ENCODE results near the gene UBR1. TPM values are rescaled to one million over a fixed set of nuclear protein-coding genes. Genes with fewer than 3 reads are reported as not detected.

UBR1 gene
- total RNA-seq, 1 experiment from 2014 or later: 23.2 TPM

DNA sequence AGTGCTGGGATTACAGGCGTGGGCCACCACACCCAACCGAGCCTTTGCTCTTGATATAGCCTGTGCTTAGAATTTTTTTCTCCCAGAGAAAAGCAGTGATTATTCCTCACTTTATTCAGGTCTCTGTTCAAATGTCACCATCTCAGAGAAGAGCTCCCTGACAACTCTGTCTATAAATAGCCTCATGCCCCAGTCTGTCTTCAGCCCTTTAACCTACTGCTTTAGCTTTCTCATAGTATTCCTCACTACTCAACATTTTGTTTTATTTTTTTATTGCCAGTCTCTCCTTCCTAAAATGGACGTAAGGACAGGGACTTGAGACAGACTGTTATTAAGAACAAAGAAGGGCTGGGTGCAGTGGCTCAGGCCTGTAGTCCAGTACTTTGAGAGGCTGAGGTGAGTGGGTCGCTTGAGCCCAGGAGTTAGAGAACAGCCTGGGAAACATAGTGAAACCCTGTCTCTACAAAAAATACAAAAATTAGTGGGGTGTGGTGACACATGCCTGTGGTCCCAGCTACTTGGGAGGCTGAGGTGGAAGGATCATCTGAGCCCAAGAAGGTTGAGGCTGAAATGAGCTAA, 106.5 kb downstream of the UBR1 start:
- ChIA-PET POLR2A (no interaction called here), CTCF (no interaction called here)
- intact Hi-C loops (cut with micrococcal nuclease; ENCODE audit: unreplicated experiment): no loop called here
- BruUV-seq (replicated peaks): no TSS peak
- Histone ChIP-seq H3K9me3 (ENCODE audit: control insufficient read depth, insufficient read depth, low read depth, low read length) (no peaks in the 10 kb centered on the region), H3K27me3 (ENCODE audit: control insufficient read depth, insufficient read depth, low read length) (no peaks in the 10 kb centered on the region), H3K36me3 (ENCODE audit: control insufficient read depth, insufficient read depth, low read length) (peaks cover 6% of the 10 kb centered on the region; the same call in 1 of the 2 replicates), H3K4me3 (ENCODE audit: low read depth in 2 of 2, low read length in 2 of 2) (no peak overlapping the region), H3K4me1 (ENCODE audit: control insufficient read depth, insufficient read depth, low read length) (no peaks in the 10 kb centered on the region), H3K27ac (ENCODE audit: low read length) (no peak overlapping the region)
- DNase-seq (ENCODE audit: low read depth, low spot score) (no peak), ATAC-seq (no peak)
- TF ChIP-seq TCF7L2 (IDR thresholded peaks at IDR 0.05; ENCODE audit: low read depth, low read length): no peak
- no peak for TF ChIP-seq SIN3A (IDR thresholded peaks at IDR 0.05; ENCODE audit: borderline replicate concordance, insufficient read depth, low read depth, low read length)
- TF ChIP-seq, protein P1, sequence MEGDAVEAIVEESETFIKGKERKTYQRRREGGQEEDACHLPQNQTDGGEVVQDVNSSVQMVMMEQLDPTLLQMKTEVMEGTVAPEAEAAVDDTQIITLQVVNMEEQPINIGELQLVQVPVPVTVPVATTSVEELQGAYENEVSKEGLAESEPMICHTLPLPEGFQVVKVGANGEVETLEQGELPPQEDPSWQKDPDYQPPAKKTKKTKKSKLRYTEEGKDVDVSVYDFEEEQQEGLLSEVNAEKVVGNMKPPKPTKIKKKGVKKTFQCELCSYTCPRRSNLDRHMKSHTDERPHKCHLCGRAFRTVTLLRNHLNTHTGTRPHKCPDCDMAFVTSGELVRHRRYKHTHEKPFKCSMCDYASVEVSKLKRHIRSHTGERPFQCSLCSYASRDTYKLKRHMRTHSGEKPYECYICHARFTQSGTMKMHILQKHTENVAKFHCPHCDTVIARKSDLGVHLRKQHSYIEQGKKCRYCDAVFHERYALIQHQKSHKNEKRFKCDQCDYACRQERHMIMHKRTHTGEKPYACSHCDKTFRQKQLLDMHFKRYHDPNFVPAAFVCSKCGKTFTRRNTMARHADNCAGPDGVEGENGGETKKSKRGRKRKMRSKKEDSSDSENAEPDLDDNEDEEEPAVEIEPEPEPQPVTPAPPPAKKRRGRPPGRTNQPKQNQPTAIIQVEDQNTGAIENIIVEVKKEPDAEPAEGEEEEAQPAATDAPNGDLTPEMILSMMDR (IDR thresholded peaks at IDR 0.05): no peak
- TF ChIP-seq POLR2AphosphoS5 (IDR thresholded peaks at IDR 0.05; ENCODE audit: low read depth, low read length): no peak
- TF ChIP-seq, protein P2, sequence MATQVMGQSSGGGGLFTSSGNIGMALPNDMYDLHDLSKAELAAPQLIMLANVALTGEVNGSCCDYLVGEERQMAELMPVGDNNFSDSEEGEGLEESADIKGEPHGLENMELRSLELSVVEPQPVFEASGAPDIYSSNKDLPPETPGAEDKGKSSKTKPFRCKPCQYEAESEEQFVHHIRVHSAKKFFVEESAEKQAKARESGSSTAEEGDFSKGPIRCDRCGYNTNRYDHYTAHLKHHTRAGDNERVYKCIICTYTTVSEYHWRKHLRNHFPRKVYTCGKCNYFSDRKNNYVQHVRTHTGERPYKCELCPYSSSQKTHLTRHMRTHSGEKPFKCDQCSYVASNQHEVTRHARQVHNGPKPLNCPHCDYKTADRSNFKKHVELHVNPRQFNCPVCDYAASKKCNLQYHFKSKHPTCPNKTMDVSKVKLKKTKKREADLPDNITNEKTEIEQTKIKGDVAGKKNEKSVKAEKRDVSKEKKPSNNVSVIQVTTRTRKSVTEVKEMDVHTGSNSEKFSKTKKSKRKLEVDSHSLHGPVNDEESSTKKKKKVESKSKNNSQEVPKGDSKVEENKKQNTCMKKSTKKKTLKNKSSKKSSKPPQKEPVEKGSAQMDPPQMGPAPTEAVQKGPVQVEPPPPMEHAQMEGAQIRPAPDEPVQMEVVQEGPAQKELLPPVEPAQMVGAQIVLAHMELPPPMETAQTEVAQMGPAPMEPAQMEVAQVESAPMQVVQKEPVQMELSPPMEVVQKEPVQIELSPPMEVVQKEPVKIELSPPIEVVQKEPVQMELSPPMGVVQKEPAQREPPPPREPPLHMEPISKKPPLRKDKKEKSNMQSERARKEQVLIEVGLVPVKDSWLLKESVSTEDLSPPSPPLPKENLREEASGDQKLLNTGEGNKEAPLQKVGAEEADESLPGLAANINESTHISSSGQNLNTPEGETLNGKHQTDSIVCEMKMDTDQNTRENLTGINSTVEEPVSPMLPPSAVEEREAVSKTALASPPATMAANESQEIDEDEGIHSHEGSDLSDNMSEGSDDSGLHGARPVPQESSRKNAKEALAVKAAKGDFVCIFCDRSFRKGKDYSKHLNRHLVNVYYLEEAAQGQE (IDR thresholded peaks at IDR 0.05; ENCODE audit: insufficient read depth in 1 of 2, low read depth in 2 of 2, low read length in 1 of 2): no peak
- in situ Hi-C loops (cut with HindIII; ENCODE audit: low pct_unique_long_range_greater_than_20kb, low sequenced_read_pairs): no loop called here

DNA sequence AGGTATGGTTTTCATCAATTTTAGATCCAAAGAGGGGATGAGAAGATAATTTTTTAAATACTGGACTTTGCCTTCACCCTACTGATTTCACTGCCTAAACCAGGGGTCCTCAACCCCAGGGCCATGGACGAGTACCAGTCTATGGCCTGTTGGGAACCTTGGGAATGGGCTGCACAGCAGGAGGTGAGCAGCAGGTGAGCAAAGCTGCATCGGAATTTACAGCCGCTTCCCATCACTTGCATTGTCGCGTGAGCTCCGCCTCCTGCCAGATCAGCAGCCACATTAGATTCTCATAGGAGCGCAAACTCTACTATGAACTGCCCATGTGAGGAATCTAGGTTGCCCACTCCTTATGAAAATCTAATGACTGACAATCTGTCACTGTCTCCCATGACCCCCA, 109.0 kb downstream of the UBR1 start:
- H3K4me3 ChIP-seq (ENCODE audit: low read depth in 2 of 2, low read length in 2 of 2): no peak overlapping the region
- H3K27ac ChIP-seq (ENCODE audit: low read length): no peak overlapping the region
- H3K4me1 ChIP-seq (ENCODE audit: control insufficient read depth, insufficient read depth, low read length): no peaks in the 10 kb centered on the region
- ATAC-seq: no peak
- no peaks in the 10 kb centered on the region for H3K27me3 ChIP-seq (ENCODE audit: control insufficient read depth, insufficient read depth, low read length)
- H3K36me3 ChIP-seq (ENCODE audit: control insufficient read depth, insufficient read depth, low read length): peaks cover 6% of the 10 kb centered on the region; the same call in 1 of the 2 replicates
- TF ChIP-seq TCF7L2 (IDR thresholded peaks at IDR 0.05; ENCODE audit: low read depth, low read length): no peak
- TF ChIP-seq SIN3A (IDR thresholded peaks at IDR 0.05; ENCODE audit: borderline replicate concordance, insufficient read depth, low read depth, low read length): no peak
- TF ChIP-seq, protein P2 (IDR thresholded peaks at IDR 0.05; ENCODE audit: insufficient read depth in 1 of 2, low read depth in 2 of 2, low read length in 1 of 2): no peak
- no peak for TF ChIP-seq POLR2AphosphoS5 (IDR thresholded peaks at IDR 0.05; ENCODE audit: low read depth, low read length)
- TF ChIP-seq, protein P1 (IDR thresholded peaks at IDR 0.05): no peak
- POLR2A ChIA-PET: no interaction called here
- no peaks in the 10 kb centered on the region for H3K9me3 ChIP-seq (ENCODE audit: control insufficient read depth, insufficient read depth, low read depth, low read length)
- no peak for DNase-seq (ENCODE audit: low read depth, low spot score)
- intact Hi-C loops (cut with micrococcal nuclease; ENCODE audit: unreplicated experiment): no loop called here
- CTCF ChIA-PET: no interaction called here
- no TSS peak for BruUV-seq (replicated peaks)
- in situ Hi-C loops (cut with HindIII; ENCODE audit: low pct_unique_long_range_greater_than_20kb, low sequenced_read_pairs): no loop called here
